Left forelimb (tissue), 1 donor: ENCODE measurements around the gene RNASE7.
"Not testable (repeated sequence)": the region's sequence is repeated elsewhere in the genome, so short reads cannot be mapped to it uniquely, and the experiment has no call there.

Experiments
- DNase-seq: peaks from one replicate; pipeline ENCODE4 v3.0.0-alpha.2; 2018; ENCODE audit warnings: low spot score

RNASE7 gene

DNA sequence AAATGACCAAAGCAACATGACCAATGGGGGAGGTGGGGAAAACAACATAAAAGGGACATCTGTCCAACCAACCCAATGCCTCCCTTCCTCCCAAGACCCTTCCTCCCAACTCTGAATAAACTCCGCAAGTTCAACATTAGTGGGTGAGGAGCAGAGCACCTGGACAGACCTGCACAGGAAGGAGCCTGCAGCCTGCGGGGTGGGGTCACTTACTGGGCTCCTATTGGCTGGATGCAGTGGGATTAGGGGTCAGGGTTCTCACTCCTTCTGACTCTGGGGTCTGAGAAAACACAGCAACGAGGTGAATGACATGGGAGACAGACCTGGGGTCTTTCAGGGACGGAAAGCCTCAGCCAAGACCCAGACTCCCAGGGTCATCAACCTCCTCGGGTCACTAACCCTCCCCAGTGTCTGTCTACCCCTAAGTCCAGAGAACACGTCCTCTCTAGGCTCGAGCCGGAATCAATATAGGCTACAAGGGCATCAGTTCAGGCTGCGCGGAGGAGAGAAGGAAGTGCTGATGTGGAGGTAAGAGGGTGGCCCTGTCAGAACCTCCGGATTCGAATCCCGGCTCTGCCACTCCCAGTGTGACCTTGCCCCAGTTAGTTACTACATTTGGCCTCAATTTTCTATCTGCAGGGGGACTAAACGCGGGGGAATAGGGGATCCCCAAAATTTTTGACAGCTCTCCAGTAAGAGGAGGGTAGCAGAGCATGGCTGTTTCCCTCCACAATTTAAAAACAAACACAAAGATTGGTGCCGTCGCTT, 18.2 kb upstream of the RNASE7 start:
- no peak for DNase-seq

DNA sequence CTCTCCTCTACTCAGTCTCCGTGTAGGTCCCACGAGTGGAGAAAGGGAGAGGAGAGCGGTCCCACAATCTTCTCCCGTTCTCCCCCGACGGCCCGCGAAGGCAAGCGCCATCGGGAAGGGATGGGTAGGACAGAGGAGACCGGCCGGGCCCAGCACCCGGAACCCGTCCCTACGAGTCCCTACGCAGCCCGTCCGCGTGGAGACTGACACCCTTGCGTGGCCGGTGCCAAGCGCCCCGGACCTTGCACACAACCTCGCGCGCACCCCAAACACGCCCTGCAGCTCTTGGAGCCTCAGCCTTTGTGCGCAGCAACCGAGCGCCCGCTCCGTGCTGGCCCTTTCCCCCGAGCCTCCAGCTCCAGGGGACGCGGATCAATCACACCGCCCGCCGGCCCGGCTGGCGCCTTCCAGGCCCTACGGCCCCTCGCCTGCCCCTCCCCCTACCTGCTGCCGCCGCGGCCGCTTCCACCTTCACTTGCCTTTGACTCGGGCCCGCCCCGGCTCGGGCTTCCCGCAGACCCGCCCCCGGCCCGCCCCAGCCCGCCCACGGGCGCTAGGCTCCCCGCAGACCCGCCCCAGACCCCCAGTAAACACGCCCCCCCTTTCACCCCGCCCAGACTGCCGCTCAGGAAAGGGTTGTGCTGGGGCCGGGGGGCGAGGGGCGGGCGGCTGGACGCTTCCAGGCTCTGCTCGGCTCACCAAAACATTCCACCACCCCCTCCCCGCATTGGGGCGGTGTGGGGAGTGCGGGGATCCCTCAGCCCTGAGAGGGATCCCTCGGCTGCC, 17.4 kb upstream of the RNASE7 start, which contains the start of gene NDRG2:
NDRG2 (minus strand) TSS at position 477 of the 786 bp plus-strand sequence. CDS start 1,746 bp downstream, outside the sequence.
- peak; percentile 83 for DNase-seq

- peak; percentile 73 for DNase-seq
Observed at GRCh38 chr14:21025371-21026273, 16.5 kb upstream of the RNASE7 start.

GRCh38 chr14:21026274-21026987, 15.7 kb upstream of the RNASE7 start:
- no peak for DNase-seq

- no peak for DNase-seq
Observed at GRCh38 chr14:21026988-21027315, 15.2 kb upstream of the RNASE7 start.

GRCh38 chr14:21029917-21030316, 12.2 kb upstream of the RNASE7 start, which contains the start of gene TPPP2:
TSS of gene TPPP2 (plus strand) at chr14:21030217. CDS start at chr14:21030582, 365 bp downstream.
- DNase-seq, result no peak

DNA sequence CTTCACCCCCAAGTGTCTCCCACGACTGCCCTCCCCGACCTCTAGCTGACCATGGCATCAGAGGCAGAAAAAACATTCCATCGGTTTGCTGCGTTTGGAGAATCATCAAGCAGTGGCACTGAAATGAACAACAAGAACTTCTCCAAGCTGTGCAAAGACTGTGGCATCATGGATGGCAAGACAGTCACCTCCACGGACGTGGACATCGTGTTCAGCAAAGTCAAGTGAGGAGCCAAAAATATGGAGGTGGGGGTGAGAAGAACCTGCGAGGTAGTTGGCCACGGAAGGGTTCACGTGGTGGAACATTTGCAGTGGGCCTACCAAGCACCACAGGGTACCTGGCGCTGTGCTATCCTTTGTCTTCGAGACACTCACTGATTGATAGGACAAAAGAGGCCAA, 11.6 kb upstream of the RNASE7 start:
- DNase-seq, result no peak

GRCh38 chr14:21032326-21033132, 9.6 kb upstream of the RNASE7 start:
- DNase-seq, result no peak

GRCh38 chr14:21033133-21033698, 8.9 kb upstream of the RNASE7 start:
- no peak for DNase-seq

DNA sequence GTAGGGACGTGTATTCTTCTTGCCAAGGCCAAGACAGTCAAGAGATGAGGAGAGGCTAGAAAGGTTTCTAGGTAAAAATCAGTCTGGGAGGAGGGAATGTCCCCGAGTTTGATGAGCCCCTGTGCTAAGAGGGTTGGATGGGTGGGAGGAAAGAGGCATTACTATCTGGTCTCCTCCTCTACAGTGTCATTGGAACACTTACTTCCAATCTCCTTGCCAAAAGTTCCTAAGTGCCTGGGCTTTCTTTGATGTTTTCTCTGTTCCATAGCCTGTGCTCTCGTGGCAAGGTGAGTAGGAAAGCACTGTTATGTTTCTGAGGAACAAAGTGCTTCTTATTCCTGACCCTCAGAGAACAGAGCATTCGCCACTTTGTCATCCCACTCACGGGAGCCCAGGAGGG, 7.5 kb upstream of the RNASE7 start, which contains the start of gene RNASE13:
RNASE13 (minus strand) TSS at position 101 of the 400 bp plus-strand sequence. CDS start 519 bp downstream, outside the sequence.
- no peak for DNase-seq

GRCh38 chr14:21036751-21037150, 5.4 kb upstream of the RNASE7 start:
- no peak for DNase-seq

GRCh38 chr14:21037156-21037555, 5.0 kb upstream of the RNASE7 start:
- DNase-seq, result peak; percentile 26

DNA sequence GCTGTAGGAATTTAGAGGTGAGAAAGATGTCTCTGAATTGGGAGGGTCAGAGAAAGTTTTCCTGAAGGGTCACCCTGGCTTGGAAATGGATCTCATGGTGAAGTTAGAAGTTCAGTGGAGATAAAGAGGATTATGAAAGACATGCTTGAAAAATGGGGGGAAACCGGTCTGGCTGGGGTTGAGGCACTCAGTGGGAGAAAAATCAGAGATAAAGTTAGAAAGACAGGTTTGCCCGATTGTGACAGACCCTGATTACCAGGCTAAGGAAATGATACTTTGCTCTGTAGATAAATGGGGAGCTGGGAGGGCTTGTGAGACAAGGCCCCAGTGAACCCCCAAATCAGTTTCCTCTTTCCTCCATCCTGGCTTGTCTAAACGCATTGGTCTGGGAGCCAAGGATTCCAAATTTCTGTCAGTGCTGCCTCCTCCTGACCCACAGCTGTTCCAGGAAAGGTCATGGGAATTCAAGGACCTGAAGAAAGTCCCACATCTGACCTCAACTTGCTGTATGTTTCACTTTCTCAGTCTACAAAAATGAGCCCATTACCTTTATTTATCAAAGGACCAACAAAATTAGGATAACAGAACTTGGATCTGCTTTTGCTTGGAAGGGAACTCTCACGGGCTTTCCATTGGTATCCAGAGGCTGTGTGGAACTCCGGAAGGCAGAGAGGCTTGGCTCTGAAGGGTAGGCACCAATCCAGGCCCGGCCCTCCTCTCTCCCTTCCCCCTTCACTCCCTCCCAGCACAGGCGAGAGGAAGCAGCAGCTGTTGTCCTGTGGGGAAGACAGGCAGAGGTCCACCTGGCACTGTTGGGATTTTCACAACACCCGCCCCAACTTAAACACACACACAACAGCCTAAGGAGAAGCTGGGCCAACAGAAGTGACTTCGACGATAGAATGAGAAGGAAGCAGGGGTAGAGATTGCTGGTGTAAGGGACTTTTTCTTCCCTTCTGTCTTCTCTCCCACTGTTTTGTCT, 3.4 kb upstream of the RNASE7 start:
- DNase-seq, result peak; percentile 89

DNA sequence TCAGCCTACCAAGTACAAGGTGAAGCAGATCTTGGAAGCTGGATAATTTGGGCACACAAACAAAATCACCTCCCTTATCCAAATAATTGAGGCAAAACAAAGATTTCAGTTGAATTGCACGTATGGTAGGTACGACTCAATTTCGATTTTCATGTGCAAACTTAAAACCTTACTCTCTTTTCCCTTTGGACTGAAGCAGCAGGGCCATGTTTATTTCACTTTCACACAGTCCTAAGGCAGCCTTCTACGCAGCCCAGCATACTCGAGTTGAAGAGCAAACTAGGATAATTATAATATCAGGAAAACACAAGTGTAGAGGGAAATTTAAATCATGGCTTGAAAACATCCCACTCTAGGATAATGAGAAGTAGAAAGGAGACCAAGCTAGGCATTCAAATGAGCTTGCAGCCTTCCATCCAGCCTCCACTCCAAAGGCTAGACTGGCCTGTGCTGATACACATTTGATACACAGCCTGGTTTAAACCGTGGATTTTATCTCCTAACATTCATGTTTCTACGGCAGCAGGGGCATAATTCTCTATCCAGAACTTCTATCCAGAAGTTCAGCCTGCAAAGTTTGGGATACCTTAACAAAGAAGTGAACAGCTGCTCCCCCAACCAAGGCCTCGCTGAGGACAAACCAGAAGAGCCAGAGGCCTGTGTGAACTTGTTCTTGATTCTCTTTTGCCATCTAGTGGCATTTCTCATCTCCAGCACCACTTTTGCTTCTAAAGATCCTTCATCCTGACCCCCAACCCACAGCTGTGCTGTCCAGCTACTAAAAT, 2.4 kb upstream of the RNASE7 start:
- no peak for DNase-seq

- DNase-seq, result no peak
Observed at GRCh38 chr14:21040370-21040925, 1.7 kb upstream of the RNASE7 start.

- DNase-seq, result not testable (repeated sequence)
Observed at GRCh38 chr14:21040941-21041340, 1.2 kb upstream of the RNASE7 start.

- DNase-seq, result no peak
Observed at GRCh38 chr14:21042918-21043317, 756 bp downstream of the RNASE7 start.
